Astrocyte of the cerebellum (primary cell): ENCODE measurements around the gene MAPK14.

Experiments used
- DNase-seq: peaks from one replicate; pipeline ENCODE4 v3.0.0-alpha.2; 2011; ENCODE audit warnings: low read depth
- H3K4me3 ChIP-seq: 2 replicates; pipeline ENCODE4 v1.5.1; 2011; ENCODE audit warnings: mild to moderate bottlenecking, low read depth, low read length, moderate library complexity
- CTCF ChIP-seq: IDR thresholded peaks from 2 replicates; pipeline ENCODE4 v1.5.1; 2012; ENCODE audit warnings: low read length, low read depth, moderate library complexity, mild to moderate bottlenecking; ENCODE audit errors: missing control alignments
- in situ Hi-C: cut with HindIII; loops from 2 replicates; pipeline ENCODE4 v1.10.0; 2017; ENCODE audit warnings: low sequenced_read_pairs

Gene MAPK14

GRCh38 chr6:36071281-36071680, 43.7 kb downstream of the MAPK14 start:
- TF ChIP-seq CTCF = no peak
- in situ Hi-C loops = no loop called here

GRCh38 chr6:36071714-36072113, 44.1 kb downstream of the MAPK14 start:
- no peak overlapping the region for H3K4me3 ChIP-seq
- in situ Hi-C loops = no loop called here
- DNase-seq = no peak
- no peak for TF ChIP-seq CTCF

More at GRCh38 chr6:36071281-36071680, 43.7 kb downstream of the MAPK14 start:
- no peak for DNase-seq
- no peak overlapping the region for H3K4me3 ChIP-seq

GRCh38 chr6:36072681-36073080, 45.1 kb downstream of the MAPK14 start:
- H3K4me3 ChIP-seq = no peak overlapping the region
- no peak for TF ChIP-seq CTCF
- no peak for DNase-seq
- in situ Hi-C loops = no loop called here

- no peak for TF ChIP-seq CTCF
- in situ Hi-C loops = no loop called here
- DNase-seq = no peak
- H3K4me3 ChIP-seq = no peak overlapping the region
These were observed 46.0 kb downstream of the MAPK14 start for GRCh38 chr6:36073587-36073986.

GRCh38 chr6:36075656-36076055, 48.0 kb downstream of the MAPK14 start:
- no peak overlapping the region for H3K4me3 ChIP-seq
- DNase-seq = no peak
- in situ Hi-C loops = no loop called here
- peak; percentile 18 for TF ChIP-seq CTCF

GRCh38 chr6:36076178-36077063, 48.8 kb downstream of the MAPK14 start:
- no peak overlapping the region for H3K4me3 ChIP-seq
- no peak for DNase-seq
- in situ Hi-C loops = no loop called here
- TF ChIP-seq CTCF = no peak
